ENCODE measurements around the gene TOP3B. TPM values are rescaled to one million over a fixed set of nuclear protein-coding genes. Genes with fewer than 3 reads are reported as not detected.

Gene TOP3B
- total and polyA plus RNA-seq, 9 of the 15 experiments (the other 6 are each of a cell fraction or from before 2014, with no cell fraction given), result 3.0 to 188 (median 112) TPM

DNA sequence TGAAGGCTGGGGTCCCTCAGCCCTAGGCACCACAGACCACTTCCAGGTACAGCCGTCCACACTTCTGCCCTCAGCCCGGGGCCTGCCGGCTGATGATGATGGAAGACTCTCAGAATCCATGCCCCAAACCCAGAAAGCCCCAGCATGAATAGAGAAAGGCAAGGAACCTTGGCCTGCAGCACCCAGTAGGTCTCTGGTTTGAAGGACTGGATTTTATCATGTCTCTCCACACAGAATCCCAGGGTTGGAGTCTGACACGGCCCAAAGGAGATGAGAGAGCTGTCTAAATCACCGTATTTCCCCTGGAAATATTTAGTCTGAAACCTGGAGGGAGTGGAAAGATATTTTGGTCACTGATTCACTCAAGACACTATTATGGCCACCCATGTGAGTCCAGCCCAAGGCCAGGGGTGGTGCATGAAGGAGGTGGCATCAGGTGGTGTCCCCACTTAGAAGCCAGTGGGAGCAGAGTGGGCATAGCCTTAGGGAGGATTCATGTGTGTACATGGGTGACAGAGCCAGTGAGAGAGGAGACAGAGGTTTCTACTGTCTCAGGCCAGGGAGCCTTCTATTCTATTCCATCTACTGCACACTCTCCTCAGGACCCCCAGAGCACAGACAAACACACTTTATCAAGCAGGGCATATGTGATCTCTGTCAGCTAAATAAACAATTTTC is 14.0 kb downstream of the TOP3B start (continued):
- TF ChIP-seq ZNF436 (CRISPR knock-in tag; IDR thresholded peaks at IDR 0.05) (peak; percentile 13; the same call in 1 of the 2 replicates), MED1 (CRISPR knock-in tag; IDR thresholded peaks at IDR 0.05; ENCODE audit: borderline replicate concordance) (peak; percentile 50; the same call in 1 of the 2 replicates), ZNF224 (CRISPR knock-in tag; IDR thresholded peaks at IDR 0.05) (no peak), MBD2 (IDR thresholded peaks at IDR 0.05; ENCODE audit: borderline replicate concordance, low read depth) (no peak), ZNF695 (CRISPR knock-in tag; IDR thresholded peaks at IDR 0.05) (0 out of 2 replicates have a peak, but pooled peaks have one; percentile 31), DEAF1 (CRISPR knock-in tag; IDR thresholded peaks at IDR 0.05) (no peak), SIN3B (IDR thresholded peaks at IDR 0.05; ENCODE audit: low read depth) (0 out of 2 replicates have a peak, but pooled peaks have one; percentile 7), NR1H2 (CRISPR knock-in tag; IDR thresholded peaks at IDR 0.05) (no peak), MEF2D (tag; conservative IDR thresholded peaks at IDR 0.05; ENCODE audit: low read depth) (no peak; the same call in 1 of the 2 replicates), ARID3B (CRISPR knock-in tag; IDR thresholded peaks at IDR 0.05; ENCODE audit: borderline replicate concordance) (peak; percentile 19; the same call in 1 of the 2 replicates), TCF3 (CRISPR knock-in tag; IDR thresholded peaks at IDR 0.05) (no peak)
- TF ChIP-seq, protein P1, sequence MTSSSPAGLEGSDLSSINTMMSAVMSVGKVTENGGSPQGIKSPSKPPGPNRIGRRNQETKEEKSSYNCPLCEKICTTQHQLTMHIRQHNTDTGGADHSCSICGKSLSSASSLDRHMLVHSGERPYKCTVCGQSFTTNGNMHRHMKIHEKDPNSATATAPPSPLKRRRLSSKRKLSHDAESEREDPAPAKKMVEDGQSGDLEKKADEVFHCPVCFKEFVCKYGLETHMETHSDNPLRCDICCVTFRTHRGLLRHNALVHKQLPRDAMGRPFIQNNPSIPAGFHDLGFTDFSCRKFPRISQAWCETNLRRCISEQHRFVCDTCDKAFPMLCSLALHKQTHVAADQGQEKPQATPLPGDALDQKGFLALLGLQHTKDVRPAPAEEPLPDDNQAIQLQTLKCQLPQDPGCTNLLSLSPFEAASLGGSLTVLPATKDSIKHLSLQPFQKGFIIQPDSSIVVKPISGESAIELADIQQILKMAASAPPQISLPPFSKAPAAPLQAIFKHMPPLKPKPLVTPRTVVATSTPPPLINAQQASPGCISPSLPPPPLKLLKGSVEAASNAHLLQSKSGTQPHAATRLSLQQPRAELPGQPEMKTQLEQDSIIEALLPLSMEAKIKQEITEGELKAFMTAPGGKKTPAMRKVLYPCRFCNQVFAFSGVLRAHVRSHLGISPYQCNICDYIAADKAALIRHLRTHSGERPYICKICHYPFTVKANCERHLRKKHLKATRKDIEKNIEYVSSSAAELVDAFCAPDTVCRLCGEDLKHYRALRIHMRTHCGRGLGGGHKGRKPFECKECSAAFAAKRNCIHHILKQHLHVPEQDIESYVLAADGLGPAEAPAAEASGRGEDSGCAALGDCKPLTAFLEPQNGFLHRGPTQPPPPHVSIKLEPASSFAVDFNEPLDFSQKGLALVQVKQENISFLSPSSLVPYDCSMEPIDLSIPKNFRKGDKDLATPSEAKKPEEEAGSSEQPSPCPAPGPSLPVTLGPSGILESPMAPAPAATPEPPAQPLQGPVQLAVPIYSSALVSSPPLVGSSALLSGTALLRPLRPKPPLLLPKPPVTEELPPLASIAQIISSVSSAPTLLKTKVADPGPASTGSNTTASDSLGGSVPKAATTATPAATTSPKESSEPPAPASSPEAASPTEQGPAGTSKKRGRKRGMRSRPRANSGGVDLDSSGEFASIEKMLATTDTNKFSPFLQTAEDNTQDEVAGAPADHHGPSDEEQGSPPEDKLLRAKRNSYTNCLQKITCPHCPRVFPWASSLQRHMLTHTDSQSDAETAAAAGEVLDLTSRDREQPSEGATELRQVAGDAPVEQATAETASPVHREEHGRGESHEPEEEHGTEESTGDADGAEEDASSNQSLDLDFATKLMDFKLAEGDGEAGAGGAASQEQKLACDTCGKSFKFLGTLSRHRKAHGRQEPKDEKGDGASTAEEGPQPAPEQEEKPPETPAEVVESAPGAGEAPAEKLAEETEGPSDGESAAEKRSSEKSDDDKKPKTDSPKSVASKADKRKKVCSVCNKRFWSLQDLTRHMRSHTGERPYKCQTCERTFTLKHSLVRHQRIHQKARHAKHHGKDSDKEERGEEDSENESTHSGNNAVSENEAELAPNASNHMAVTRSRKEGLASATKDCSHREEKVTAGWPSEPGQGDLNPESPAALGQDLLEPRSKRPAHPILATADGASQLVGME (CRISPR knock-in tag; IDR thresholded peaks at IDR 0.05), result peak; percentile 3; the same call in 1 of the 2 replicates
- TF ChIP-seq, protein P2, sequence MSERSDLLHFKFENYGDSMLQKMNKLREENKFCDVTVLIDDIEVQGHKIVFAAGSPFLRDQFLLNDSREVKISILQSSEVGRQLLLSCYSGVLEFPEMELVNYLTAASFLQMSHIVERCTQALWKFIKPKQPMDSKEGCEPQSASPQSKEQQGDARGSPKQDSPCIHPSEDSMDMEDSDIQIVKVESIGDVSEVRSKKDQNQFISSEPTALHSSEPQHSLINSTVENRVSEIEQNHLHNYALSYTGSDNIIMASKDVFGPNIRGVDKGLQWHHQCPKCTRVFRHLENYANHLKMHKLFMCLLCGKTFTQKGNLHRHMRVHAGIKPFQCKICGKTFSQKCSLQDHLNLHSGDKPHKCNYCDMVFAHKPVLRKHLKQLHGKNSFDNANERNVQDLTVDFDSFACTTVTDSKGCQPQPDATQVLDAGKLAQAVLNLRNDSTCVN (CRISPR knock-in tag; IDR thresholded peaks at IDR 0.05), result 0 out of 2 replicates have a peak, but pooled peaks have one; percentile 71
- TF ChIP-seq, protein P3, sequence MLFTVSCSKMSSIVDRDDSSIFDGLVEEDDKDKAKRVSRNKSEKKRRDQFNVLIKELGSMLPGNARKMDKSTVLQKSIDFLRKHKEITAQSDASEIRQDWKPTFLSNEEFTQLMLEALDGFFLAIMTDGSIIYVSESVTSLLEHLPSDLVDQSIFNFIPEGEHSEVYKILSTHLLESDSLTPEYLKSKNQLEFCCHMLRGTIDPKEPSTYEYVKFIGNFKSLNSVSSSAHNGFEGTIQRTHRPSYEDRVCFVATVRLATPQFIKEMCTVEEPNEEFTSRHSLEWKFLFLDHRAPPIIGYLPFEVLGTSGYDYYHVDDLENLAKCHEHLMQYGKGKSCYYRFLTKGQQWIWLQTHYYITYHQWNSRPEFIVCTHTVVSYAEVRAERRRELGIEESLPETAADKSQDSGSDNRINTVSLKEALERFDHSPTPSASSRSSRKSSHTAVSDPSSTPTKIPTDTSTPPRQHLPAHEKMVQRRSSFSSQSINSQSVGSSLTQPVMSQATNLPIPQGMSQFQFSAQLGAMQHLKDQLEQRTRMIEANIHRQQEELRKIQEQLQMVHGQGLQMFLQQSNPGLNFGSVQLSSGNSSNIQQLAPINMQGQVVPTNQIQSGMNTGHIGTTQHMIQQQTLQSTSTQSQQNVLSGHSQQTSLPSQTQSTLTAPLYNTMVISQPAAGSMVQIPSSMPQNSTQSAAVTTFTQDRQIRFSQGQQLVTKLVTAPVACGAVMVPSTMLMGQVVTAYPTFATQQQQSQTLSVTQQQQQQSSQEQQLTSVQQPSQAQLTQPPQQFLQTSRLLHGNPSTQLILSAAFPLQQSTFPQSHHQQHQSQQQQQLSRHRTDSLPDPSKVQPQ (CRISPR knock-in tag; IDR thresholded peaks at IDR 0.05; ENCODE audit: borderline replicate concordance), result no peak
